ENCODE data around the gene TAF8.
"Not testable (repeated sequence)": the region's sequence is repeated elsewhere in the genome, so short reads cannot be mapped to it uniquely, and the experiment has no call there.

TAF8 gene

GRCh38 chr6:42028234-42029061, 21.9 kb upstream of the TAF8 start:
- DNase-seq (ENCODE audit: low read depth in 3 of 3): no peak

DNA sequence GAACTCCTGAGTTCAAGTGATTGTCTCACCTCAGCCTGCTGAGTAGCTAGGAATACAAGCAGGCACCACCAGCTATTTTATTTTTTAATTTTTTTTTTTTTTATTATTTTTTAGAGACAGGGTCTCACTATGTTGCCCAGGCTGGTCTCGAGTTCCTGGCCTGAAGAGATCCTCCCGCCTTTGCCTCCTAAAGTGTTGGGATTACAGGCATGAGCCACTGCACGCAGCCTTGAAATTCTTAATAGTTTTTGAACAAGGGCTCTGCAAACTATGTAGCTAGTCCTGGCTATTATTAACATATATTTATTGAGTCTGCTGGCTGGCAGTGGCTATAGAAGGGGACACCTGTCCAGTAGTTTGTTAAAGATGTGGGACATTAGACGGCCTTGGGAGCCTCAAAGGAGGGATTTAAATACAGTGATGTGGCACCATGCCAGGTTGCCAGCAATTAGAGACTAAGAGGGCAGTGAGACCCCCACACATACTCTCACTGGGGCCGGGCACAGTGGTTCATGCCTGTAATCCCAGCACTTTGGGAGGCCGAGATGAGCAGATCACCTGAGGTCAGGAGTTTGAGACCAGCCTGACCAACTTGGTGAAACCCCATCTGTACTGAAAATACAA, 21.1 kb upstream of the TAF8 start:
- no peak for DNase-seq (ENCODE audit: low read depth in 3 of 3)

GRCh38 chr6:42029881-42030280, 20.4 kb upstream of the TAF8 start:
- no peak for DNase-seq (ENCODE audit: low read depth in 3 of 3)

DNA sequence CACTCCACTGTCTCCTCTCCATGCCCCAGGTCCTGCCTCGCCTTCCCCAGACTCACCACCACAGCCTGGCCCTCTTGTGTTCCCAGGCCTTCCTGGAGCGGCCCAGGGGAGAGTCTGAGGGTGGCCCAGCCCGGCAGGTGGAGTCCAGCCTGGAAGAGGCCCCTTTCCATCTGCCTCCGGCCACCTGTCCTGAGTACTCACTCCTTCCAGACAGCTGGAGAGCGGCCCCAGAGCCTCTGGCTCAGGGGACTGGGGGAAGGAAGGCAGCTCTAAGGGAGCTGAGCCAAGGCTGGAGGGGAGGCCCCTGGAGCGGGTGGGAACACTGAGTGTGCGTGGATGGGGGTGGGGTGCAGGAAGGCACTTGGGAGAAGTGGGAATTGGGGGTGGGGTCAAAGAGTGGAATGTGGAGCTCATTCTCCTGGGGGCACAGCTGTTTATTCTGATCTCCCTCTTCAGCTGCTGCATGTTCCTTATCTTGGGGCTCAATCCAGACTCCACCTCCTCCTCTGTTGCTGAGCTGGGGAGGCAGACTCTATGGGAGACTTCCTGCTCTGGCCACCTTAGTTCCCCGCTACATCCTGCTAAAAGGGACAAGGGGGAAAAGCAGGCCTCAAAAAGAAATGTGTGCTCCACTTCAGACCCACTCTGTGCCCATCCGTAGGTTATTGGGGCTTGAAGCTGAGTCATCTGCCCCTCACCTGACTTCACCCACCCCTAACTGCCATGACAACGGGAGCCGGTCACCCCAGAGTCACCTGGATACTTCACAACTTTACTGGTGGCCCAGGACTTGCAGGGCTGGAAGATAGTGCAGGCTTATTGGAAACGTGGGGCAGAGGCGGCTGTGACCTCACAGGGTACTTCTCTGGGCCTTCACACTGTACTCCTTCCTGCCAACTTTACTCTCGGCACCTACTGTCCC, 19.5 kb upstream of the TAF8 start:
- peak in 1 of 3 donors; percentile 61 for DNase-seq (ENCODE audit: low read depth in 3 of 3)

- no peak for DNase-seq (ENCODE audit: low read depth in 3 of 3)
Measured at GRCh38 chr6:42032366-42032765, 18.0 kb upstream of the TAF8 start.

DNA sequence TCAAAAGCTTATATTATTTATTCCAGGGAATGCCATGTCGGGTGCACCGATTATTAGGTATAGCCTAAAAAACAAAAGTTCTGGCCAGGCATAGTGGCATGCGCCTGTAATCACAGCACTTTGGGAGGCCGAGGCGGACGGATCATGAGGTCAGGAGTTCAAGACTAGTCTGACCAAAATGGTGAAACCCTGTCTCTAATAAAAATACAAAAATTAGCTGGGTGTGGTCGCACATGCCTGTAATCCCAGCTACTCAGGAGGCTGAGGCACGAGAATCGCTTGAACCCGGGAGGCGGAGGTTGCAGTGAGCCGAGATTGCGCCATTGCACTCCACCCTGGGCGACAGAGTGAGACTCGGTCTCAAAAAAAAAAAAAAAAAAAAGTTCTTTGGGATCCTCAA, 12.7 kb upstream of the TAF8 start:
- DNase-seq (ENCODE audit: low read depth in 3 of 3): not testable (repeated sequence)

GRCh38 chr6:42038163-42038562, 12.2 kb upstream of the TAF8 start:
- no peak for DNase-seq (ENCODE audit: low read depth in 3 of 3)

- DNase-seq (ENCODE audit: low read depth in 3 of 3): no peak
Measured at GRCh38 chr6:42038811-42039408, 11.4 kb upstream of the TAF8 start.

GRCh38 chr6:42040856-42041480, 9.4 kb upstream of the TAF8 start:
- no peak for DNase-seq (ENCODE audit: low read depth in 3 of 3)

- DNase-seq (ENCODE audit: low read depth in 3 of 3): no peak
Measured at GRCh38 chr6:42041481-42042053, 8.8 kb upstream of the TAF8 start.

DNA sequence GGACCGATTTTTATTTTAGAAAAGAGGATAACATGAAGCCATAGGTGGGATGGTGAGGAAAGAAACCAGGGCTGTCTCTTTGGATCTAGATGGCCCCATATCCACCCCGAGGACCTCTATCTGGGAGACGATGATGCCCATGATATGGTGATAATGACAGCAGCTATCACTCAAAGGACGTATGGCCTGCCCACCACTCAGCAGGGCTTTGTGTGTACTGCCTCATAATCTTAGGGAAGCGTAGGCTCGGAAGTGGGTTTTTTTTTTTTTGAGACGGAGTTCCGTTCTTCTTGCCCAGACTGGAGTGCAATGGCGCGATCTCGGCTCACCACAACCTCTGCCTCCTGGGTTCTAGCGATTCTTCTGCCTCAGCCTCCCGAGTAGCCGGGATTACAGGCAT, 8.2 kb upstream of the TAF8 start:
- DNase-seq (ENCODE audit: low read depth in 3 of 3): no peak

- DNase-seq (ENCODE audit: low read depth in 3 of 3): peak; percentile 87 to 95 (median 95)
Measured at GRCh38 chr6:42043787-42044475, 6.4 kb upstream of the TAF8 start.

GRCh38 chr6:42045538-42046460, 4.5 kb upstream of the TAF8 start:
- DNase-seq (ENCODE audit: low read depth in 3 of 3): no peak

GRCh38 chr6:42046464-42047212, 3.7 kb upstream of the TAF8 start:
- no peak for DNase-seq (ENCODE audit: low read depth in 3 of 3)

- no peak for DNase-seq (ENCODE audit: low read depth in 3 of 3)
Measured at GRCh38 chr6:42047213-42047590, 3.1 kb upstream of the TAF8 start.

- DNase-seq (ENCODE audit: low read depth in 3 of 3): no peak
Measured at GRCh38 chr6:42047790-42048405, 2.4 kb upstream of the TAF8 start.

DNA sequence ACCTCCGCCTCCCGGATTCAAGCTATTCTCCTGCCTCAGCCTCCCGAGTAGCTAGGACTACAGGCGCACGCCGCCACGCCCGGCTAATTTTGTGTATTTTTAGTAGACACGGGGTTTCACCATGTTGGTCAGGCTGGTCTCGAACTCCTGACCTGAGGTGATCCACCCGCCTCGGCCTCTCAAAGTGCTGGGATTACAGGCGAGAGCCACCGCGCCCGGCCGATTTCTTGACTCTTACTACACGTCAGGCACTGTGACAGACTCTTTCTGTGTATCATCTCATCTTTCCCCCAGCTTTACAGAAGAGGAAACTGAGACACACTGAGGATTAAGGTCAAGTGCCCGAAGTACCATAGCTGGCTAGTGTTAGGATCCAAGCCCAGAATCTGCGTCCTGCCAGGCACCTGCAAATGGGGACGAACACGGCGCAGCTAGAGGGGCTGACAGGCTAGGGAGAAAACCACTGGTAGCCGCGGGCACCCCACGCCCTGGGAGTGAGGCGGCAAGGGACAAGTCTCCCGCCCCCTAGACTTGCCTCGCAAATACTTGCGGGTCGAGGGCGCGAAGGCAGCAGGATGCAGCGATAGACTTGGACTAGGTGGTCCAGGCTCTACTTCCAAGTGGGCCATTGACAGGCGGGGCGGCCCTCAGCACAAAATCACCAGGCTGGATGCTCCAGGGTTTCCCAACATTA, 1.1 kb upstream of the TAF8 start:
- no peak for DNase-seq (ENCODE audit: low read depth in 3 of 3)

GRCh38 chr6:42049948-42050296, 402 bp upstream of the TAF8 start:
- DNase-seq (ENCODE audit: low read depth in 3 of 3): no peak

Data from stimulated activated CD4-positive, alpha-beta T cell treated with anti-CD3 and anti-CD28 coated beads, TNF-alpha, amount 100 ng/mL, for 48 hours (primary cell).